IPS-NIHi11 (cell line): ENCODE results near the gene IL4R.
"Not testable (repeated sequence)": the region's sequence is repeated elsewhere in the genome, so short reads cannot be mapped to it uniquely, and the experiment has no call there.

Experiments used
- DNase-seq: peaks from one replicate; pipeline ENCODE4 v3.0.0; 2012; ENCODE audit warnings: mixed read lengths, low spot score

Gene IL4R

GRCh38 chr16:27313422-27314160, at the start of gene IL4R:
TSS of gene IL4R (plus strand) at chr16:27313974. CDS start at chr16:27340204, 26,230 bp downstream.
- peak; percentile 81 for DNase-seq

DNA sequence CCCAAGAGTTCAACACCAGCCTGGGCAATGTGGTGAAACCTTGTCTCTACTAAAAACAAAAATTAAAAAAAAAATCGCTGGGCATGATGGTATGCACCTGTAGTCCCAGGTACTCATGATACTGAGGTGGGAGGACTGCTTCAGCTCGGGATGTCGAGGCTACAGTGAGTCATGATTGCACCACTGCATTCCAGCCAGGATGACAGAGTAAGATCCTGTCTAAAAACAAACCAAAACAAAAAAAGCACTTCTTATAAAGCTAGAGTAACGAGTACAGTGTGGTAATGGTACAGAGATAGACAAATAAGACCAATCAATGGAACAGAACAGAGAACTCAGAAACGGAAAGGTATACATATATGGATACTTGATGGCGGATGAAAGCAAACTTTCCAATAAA, 49.6 kb upstream of the IL4R start:
- no peak for DNase-seq

DNA sequence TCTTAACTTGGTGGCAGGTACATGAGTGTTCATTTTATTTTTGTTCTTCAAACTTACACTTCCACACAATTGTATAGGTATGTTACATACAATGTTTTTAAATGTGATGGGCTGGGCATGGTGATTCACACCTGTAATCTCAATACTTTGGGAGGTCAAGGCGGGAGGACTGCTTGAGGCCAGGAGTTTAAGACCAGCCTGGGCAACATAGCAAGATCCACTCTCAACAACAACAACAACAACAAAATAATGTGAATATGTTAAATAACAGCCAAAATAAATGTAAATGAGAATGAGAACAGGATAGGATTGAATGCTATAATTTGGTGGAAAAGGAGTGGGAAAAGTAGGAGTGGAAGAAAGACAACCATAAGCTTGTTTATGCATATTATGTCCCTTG, 47.8 kb upstream of the IL4R start:
- DNase-seq, result no peak

- no peak for DNase-seq
These were observed 46.6 kb upstream of the IL4R start for GRCh38 chr16:27267037-27267677.

DNA sequence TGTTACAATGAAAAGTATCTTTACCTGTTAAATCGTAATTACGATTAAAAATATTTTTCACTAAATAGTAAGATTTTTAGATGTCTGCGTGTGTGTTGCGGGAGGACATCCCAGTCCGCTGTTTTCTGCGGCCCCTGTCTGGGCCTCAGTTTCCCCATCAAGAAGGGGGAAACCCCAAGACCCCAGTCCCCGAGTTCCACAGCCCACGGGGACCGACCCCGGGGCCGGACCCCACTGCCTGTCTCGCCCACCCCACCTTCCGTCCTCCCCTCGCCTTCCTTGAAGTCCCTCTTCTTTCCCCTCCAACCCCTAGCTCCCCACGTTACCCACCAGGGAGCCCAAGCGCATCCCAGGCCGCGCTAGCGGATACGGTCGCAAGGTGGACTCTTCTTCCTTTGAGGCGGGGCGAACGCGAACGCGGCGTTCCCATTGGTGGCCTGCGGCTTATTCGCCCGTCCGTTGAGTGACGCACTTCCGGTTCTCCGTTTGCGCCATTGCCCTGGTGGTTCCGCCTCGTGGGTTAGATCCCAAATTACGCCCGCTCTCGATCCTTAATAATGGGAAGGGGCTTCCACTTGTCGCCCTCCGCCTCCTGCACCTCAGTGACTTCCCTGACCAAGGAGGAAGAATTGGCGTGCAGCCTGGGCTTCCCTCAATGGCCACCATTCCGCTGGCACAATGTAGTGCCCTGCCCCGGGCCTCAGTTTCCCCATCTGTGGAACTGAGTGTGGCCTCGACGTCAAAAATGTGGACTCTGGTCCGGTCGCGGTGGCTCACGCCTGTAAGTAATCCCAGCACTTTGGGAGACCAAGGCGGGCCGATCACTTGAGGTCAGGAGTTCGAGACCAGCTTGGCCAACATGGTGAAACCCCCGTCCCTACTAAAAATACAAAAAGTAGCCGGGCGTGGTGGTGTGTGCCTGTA, 45.1 kb upstream of the IL4R start, which contains the start of gene NSMCE1:
Gene NSMCE1, minus strand, starts transcription at position 397 of the 924 bp plus-strand sequence. CDS start 11,202 bp downstream, outside the sequence.
- DNase-seq, result peak; percentile 98

GRCh38 chr16:27269300-27270150, 44.2 kb upstream of the IL4R start:
- DNase-seq, result no peak

DNA sequence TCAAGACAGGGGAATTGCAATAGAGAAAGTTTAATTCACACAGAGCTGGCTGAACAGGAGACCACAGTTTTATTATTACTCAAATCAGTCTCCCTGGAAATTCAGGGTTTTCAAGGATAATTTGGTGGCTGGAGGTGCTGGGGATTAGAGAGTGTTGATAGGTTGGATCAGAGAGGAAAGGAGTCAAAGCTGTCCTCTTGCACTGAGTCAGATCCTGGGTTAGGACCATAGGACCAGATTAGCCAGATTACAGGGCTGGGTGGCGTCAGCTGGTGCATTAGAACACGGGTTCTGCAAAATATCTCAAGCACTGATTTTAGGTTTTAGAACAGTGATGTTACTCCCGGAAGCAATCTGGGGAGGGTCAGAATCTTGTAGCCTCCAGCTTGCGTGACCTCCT, 43.4 kb upstream of the IL4R start:
- no peak for DNase-seq

DNA sequence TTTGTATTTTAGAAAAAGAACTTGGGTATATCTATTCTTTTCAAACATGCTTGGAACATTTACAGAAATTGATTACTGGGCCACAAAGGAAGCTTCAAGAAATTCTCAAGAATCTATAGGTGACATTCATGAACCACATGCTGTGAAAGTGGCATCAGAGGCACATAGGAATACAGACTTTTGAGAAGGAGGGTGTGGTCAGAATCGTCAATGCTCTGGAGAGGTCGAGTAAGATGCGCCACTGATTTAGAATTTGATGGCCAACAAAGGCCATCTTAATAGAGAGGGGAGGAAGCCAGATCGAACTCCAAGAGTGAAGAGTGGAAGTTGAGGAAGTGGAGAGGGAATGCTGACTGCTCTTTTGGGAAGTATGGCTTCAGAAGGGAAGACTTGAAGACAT, 41.7 kb upstream of the IL4R start:
- DNase-seq, result no peak

DNA sequence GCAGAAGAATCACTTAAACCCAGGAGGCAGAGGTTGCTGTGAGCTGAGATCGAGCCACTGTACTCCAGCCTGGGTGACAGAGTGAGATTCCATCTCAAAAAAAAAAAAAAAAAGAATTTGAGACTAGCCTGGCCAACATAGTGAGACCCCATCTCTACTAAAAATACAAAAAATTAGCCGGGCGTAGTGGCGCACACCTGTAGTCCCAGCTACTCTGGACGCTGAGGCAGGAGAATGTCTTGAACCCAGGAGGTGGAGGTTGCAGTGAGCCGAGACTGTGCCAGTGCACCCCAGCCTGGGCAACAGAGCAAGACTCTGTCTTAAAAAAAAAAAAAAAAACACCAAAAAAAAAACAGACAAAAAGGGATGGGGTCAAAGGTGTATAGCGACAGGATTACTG, 41.1 kb upstream of the IL4R start:
- DNase-seq, result not testable (repeated sequence)

DNA sequence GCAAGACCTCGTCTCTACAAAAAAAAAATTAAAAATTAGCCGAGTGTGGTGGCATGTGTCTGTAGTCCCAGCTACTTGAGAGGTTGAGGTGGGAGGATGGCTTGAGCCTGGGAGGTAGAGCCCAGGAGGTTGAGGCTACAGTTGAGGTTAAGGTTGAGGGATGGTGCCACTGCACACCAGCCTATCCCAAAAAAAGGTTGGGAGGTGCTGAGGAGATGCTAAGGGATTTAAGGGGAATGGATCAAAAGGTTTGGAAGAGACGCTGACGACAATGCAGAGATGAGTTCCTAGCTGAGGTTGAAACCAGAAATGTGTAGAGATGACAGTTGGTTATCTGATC, 40.5 kb upstream of the IL4R start:
- DNase-seq, result no peak

- DNase-seq, result no peak
These were observed 39.9 kb upstream of the IL4R start for GRCh38 chr16:27273670-27274423.

- not testable (repeated sequence) for DNase-seq
These were observed 39.3 kb upstream of the IL4R start for GRCh38 chr16:27274424-27274874.

DNA sequence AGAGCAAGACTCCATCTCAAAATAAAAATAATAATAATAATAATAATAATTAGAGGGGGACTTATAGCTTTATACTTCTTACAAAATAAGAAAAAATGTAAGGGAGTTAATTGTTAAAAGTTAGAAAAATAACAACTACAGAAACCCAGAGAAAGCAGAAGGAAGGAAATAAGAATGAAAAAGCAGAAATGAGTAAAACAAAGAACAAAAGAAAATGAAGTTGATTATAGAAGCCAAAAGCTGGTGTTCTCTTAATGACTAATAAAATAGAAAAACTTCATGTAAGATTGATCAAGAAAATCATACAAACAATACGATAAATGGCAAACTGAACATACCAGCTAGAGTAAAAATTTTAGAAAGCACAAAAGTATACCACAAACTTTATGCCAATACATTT, 38.4 kb upstream of the IL4R start:
- DNase-seq, result no peak

- DNase-seq, result no peak
These were observed 32.5 kb upstream of the IL4R start for GRCh38 chr16:27281243-27281642.

GRCh38 chr16:27284865-27285675, 28.7 kb upstream of the IL4R start:
- DNase-seq, result no peak

DNA sequence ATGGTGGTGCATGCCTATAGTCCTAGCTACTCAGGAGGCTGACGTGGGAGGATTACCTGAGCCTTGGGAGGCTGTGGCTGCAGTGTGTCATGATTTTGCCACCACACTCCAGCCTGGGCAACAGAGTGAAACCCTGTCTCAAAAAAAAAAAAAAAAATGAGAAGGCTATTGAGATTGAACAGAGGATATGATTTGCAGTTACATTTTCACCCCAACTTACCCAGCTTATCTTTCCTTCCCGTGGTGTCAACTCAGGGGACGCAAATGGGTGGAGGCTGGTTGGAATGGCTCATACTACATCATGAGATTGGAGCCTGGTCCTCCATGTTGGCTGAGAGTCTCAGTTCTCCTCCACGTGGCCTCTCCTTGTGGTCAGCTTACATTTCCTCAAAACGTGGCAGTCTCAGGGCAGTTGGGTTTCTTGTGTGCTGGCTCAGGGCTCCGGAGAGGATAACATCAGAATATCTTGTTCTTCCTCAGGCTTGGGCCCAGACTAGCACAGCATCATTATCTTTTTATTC, 28.0 kb upstream of the IL4R start:
- DNase-seq, result no peak

DNA sequence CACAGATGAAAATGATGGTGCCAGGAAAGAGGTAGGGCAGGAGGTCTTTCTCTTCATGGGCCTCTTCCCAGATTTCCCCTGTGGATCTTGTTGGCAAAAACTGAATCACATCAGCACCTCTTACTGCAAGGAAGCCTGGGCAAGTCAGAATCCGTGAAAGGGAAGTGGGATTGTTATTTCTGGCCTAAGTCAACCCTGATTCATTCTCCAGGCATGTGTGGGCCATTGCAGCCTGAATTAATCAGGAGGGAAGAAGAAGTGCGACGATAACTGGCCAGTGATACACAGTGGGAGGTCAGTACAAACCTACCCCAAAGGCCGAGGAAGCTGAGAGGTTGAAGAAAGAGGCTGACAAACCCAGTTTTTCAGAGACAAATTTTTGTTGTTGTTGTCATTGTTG, 27.3 kb upstream of the IL4R start:
- no peak for DNase-seq

- DNase-seq, result no peak
These were observed 26.5 kb upstream of the IL4R start for GRCh38 chr16:27287051-27287811.

- DNase-seq, result no peak
These were observed 25.9 kb upstream of the IL4R start for GRCh38 chr16:27287887-27288286.
